Transverse colon (tissue), 4 donors: ENCODE data around the gene CYYR1. TPM values are rescaled to one million over a fixed set of nuclear protein-coding genes. Genes with fewer than 3 reads are reported as not detected.
A peak's percentile ranks its signal among the peaks of the same experiment; 100 is the strongest.

Source experiments
- DNase-seq: peaks from one replicate; pipeline ENCODE4 v3.0.0-alpha.2; 2019
- H3K27ac ChIP-seq, 4 donors: fragments of 200-600 bp; sonication (generic); 2 replicates each; pipeline ENCODE4 v1.5.1; 2016 to 2018; ENCODE audit warnings: inconsistent platforms in 4 of 4
- H3K27me3 ChIP-seq: fragments of 200-600 bp; sonication (generic); 2 replicates; pipeline ENCODE4 v1.5.1; 2017; ENCODE audit warnings: inconsistent platforms
- H3K36me3 ChIP-seq, 4 donors: fragments of 200-600 bp; sonication (generic); 2 replicates each; pipeline ENCODE4 v1.5.1; 2017 to 2019; ENCODE audit warnings: inconsistent platforms in 4 of 4
- H3K4me1 ChIP-seq, 4 donors: fragments of 200-600 bp; sonication (generic); 2 replicates each; pipeline ENCODE4 v1.5.1; 2017 to 2020; ENCODE audit warnings: inconsistent platforms in 4 of 4
- H3K4me3 ChIP-seq, 4 donors: fragments of 200-600 bp; sonication (generic); 1 replicate in 1 of 4; 2 replicates in 3 of 4; pipeline versions ENCODE4 v1.5.1 to v1.6.1; 2017 to 2019; ENCODE audit warnings: inconsistent platforms in 4 of 4
- H3K9me3 ChIP-seq, 2 donors: fragments of 200-600 bp; sonication (generic); 2 replicates each; pipeline ENCODE4 v1.5.1; 2017 to 2019; ENCODE audit warnings: inconsistent platforms in 2 of 2
- EP300 ChIP-seq: sonication (generic); formaldehyde crosslinking; IDR thresholded peaks from one replicate; pipeline ENCODE4 v1.6.1; 2017; ENCODE audit warnings: antibody characterized with exemption, low read depth
- POLR2A ChIP-seq: fragments of 450-650 bp; IDR thresholded peaks from one replicate; pipeline ENCODE4 v1.6.1; 2016; ENCODE audit warnings: antibody characterized with exemption, mild to moderate bottlenecking, moderate library complexity
- POLR2AphosphoS5 ChIP-seq, 3 donors: sonication (generic); formaldehyde crosslinking; IDR thresholded peaks; one replicate each; pipeline ENCODE4 v1.6.1; 2016; ENCODE audit warnings: antibody characterized with exemption in 3 of 3
- WGBS, 2 donors: methylation state at CpG; one replicate each; pipeline ENCODE4 v1.1.5; 2018; ENCODE audit warnings: low coverage in 1 of 2; 5-methylcytosine and 5-hydroxymethylcytosine counted together
- in situ Hi-C, 4 donors: fragments of 200-750 bp; cut with MboI; loops; one replicate each; pipeline versions ENCODE4 v1.15.0 to v1.15.1; 2017; ENCODE audit warnings: low sequenced_read_pairs in 3 of 4, low pct_ligation_motif_present in 1 of 4, low pct_unique_long_range_greater_than_20kb in 1 of 4
- intact Hi-C: fragments of 100-400 bp; cut with DNase I; formaldehyde crosslinking; loops from one replicate; pipeline ENCODE4 v1.15.1; 2023; ENCODE audit warnings: low total_unique reads
- total RNA-seq, 4 donors: library from RNA; depleted of rRNA; stranded (reverse); fragments of >200 nt; gene quantifications; one replicate each; pipeline ENCODE4 v1.1.0, GENCODE V29; 2016
- TF ChIP-seq, protein P1 (sequence below), 5 experiments: fragments of 200-600 bp in 3 of 5; fragments of 450-650 bp in 2 of 5; sonication (generic) in 3 of 5; IDR thresholded peaks; 1 replicate in 2 of 5; 2 replicates in 3 of 5; pipeline ENCODE4 v1.5.1; 2016 to 2017; ENCODE audit warnings: antibody characterized with exemption in 5 of 5, inconsistent platforms in 3 of 5, mild to moderate bottlenecking in 2 of 5, moderate library complexity in 1 of 5

CYYR1 gene
- 1 to 10 TPM in 3 of 4 donors, under 1 TPM in 1; 0.75 to 6.6 (median 3.5) TPM for total RNA-seq

DNA sequence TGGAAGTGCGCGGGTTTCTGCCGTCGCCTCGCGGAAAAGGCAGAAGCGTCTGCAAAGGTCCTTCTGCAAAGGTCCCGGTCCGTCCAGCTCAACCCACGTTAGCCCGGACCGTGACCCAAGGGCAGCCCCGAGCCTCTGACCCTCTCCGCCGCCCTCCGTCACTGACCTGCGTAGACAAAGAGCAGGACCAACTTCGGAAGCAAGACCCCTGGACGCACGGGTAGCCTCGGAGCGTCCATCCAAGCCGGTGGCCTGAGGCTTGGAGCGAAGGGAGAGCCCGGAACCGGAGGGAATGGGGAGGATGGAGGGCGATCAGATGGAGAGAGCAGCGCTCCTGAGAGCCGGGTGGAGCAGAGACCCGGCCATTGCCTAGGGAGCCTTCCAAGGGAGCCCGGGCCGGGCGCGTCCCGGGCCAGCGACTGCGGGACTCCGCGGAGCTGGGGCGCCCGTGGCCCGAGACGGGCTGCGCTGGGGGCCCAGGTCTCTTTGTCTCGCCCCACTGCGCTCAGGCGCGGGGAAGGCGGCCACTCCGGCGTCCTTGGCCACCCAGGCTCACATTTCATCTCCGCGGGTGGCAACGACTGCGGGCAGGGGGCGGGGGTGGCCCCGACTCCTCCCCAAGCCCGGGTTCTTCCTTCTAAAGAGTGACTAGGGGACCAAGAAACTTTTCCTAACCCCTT is at the start of gene CYYR1:
TSS of gene CYYR1 (minus strand) at position 585 of the 680 bp plus-strand sequence. CDS start at position 239, 346 bp downstream.
- intact Hi-C loops = no loop called here
- Histone ChIP-seq H3K27me3 (peaks cover 22% of the 10 kb centered on the region), H3K4me1 (no peaks in the 10 kb centered on the region), H3K36me3 (no peaks in the 10 kb centered on the region), H3K9me3 (peaks cover 0 to 3% of the 10 kb centered on the region in 2 donors), H3K27ac (peak within 1 kb of the TSS in 3 of 4 donors; percentile 23 to 56 (median 35)), H3K4me3 (peak within 1 kb of the TSS in 3 of 4 donors; percentile 4 to 41 (median 22))
- TF ChIP-seq EP300 = no peak
- TF ChIP-seq, protein P1, sequence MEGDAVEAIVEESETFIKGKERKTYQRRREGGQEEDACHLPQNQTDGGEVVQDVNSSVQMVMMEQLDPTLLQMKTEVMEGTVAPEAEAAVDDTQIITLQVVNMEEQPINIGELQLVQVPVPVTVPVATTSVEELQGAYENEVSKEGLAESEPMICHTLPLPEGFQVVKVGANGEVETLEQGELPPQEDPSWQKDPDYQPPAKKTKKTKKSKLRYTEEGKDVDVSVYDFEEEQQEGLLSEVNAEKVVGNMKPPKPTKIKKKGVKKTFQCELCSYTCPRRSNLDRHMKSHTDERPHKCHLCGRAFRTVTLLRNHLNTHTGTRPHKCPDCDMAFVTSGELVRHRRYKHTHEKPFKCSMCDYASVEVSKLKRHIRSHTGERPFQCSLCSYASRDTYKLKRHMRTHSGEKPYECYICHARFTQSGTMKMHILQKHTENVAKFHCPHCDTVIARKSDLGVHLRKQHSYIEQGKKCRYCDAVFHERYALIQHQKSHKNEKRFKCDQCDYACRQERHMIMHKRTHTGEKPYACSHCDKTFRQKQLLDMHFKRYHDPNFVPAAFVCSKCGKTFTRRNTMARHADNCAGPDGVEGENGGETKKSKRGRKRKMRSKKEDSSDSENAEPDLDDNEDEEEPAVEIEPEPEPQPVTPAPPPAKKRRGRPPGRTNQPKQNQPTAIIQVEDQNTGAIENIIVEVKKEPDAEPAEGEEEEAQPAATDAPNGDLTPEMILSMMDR (IDR thresholded peaks at IDR 0.05) = no peak
- TF ChIP-seq POLR2A = no peak
- TF ChIP-seq POLR2AphosphoS5 (IDR thresholded peaks at IDR 0.05) = no peak
- in situ Hi-C loops = no loop called here
- no peak for DNase-seq
- 26 to 29% methylated on average over 5 to 41 of the region's 58 CpGs for WGBS, 2 donors

DNA sequence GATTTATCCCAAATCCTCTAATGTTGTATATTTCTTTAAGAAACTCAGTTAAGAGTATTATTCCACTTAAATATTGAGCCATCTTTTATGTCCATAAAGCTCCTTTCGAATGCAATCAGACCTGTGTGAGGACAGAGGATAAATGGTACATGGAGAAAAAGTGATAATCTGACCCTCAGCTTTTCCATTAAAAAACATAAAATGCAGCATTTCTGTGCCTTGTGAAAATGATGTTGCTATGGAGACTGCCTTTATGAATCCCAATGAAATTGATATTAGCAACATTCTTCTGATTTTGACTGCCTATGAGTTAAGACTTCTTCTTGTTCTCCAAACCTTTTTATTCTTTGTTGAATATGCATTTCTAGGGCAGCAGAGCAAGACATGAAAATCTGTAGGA is 44.1 kb upstream of the CYYR1 start:
- no peak overlapping the region for H3K4me3 ChIP-seq
- H3K27me3 ChIP-seq = no peaks in the 10 kb centered on the region
- DNase-seq = no peak
- H3K27ac ChIP-seq = no peak overlapping the region
- no peaks in the 10 kb centered on the region for H3K4me1 ChIP-seq
- 22 to 44% methylated on average over 1 of the region's 1 CpG for WGBS, 2 donors
- H3K9me3 ChIP-seq = no peaks in the 10 kb centered on the region
- no peaks in the 10 kb centered on the region for H3K36me3 ChIP-seq
- intact Hi-C loops = no loop called here
- in situ Hi-C loops = no loop called here
- TF ChIP-seq POLR2AphosphoS5 (IDR thresholded peaks at IDR 0.05) (no peak), POLR2A (no peak), EP300 (no peak)
- TF ChIP-seq, protein P1 (IDR thresholded peaks at IDR 0.05) = no peak

DNA sequence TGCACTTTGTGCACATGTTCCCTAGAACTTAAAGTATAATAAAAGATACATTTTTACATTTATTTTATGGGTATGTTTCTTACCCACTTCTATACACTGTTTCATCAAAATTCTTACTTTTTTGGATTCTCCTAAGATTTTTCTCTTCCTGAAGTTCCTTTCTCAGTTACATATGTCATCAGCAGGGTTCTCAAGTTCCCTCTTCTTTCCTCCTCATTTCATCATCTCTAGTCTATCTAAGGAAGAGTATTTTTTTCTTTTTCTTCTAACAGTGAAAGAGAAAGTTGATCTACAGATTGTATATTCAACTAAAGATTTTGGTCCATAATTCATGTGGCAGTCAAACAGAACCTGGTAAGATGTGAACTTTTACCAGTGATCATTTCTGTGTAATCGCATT is 41.2 kb upstream of the CYYR1 start:
- Histone ChIP-seq H3K4me3 (no peak overlapping the region), H3K36me3 (no peaks in the 10 kb centered on the region), H3K27me3 (no peaks in the 10 kb centered on the region), H3K4me1 (no peaks in the 10 kb centered on the region), H3K9me3 (no peaks in the 10 kb centered on the region), H3K27ac (no peak overlapping the region)
- in situ Hi-C loops = no loop called here
- no peak for TF ChIP-seq POLR2AphosphoS5 (IDR thresholded peaks at IDR 0.05)
- TF ChIP-seq, protein P1 (IDR thresholded peaks at IDR 0.05) = no peak
- no peak for TF ChIP-seq EP300
- TF ChIP-seq POLR2A = no peak
- intact Hi-C loops = no loop called here
- 94 to 98% methylated on average over 1 of the region's 1 CpG for WGBS, 2 donors
- no peak for DNase-seq

DNA sequence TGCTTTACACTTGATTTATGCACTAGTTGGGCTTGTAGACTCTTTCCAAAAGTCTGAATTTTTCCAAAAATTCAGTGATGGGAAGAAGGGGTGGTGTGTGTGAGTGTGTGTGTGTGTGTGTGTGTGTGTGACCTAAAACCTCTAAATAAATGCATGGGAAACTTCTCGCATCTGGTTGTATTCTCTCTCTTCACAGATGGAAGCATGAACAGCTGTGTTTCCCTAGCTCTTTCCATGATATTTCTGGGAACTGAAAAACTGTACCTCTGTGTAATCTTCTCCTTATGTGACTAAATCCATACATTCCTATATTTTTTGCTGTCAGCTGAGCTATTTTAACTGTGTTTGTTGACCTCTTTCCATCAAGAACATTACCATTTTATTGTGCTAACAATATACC is 26.2 kb upstream of the CYYR1 start:
- Histone ChIP-seq H3K4me3 (no peak overlapping the region), H3K4me1 (no peaks in the 10 kb centered on the region), H3K9me3 (no peaks in the 10 kb centered on the region), H3K27ac (no peak overlapping the region), H3K36me3 (no peaks in the 10 kb centered on the region), H3K27me3 (no peaks in the 10 kb centered on the region)
- TF ChIP-seq EP300 = no peak
- TF ChIP-seq, protein P1 (IDR thresholded peaks at IDR 0.05) = no peak
- TF ChIP-seq POLR2A = no peak
- no peak for TF ChIP-seq POLR2AphosphoS5 (IDR thresholded peaks at IDR 0.05)
- in situ Hi-C loops (no loop called here), intact Hi-C loops (no loop called here)
- 70 to 80% methylated on average over 1 of the region's 1 CpG for WGBS, 2 donors
- DNase-seq = no peak
